ENCODE measurements around the gene TSKU.

DNA sequence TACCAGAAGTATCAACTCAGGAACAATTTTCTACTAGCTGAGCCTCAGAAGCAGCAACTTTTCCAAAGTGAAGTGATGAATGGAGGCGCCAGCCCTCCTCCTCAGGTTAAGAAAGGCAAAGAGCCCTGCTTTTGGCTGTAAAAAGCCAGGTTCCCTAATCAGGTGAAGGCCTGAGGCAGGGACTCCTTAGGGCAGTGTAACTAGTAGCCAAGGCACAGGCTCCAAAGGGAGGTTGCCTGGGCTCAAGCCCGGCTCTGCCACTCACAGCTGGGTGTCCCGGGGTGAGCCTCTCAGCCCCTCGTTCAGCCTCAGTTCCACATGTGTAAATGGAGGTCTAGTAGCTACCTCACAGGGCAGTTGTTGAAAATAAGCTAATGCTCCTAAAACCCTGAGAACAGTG lies 19.5 kb downstream of the TSKU start:
- no peak for TF ChIP-seq GABPA (IDR thresholded peaks at IDR 0.05; ENCODE audit: low read depth)
- no peak for TF ChIP-seq FOXM1 (IDR thresholded peaks at IDR 0.05; ENCODE audit: low read depth)
- TF ChIP-seq, protein P1, sequence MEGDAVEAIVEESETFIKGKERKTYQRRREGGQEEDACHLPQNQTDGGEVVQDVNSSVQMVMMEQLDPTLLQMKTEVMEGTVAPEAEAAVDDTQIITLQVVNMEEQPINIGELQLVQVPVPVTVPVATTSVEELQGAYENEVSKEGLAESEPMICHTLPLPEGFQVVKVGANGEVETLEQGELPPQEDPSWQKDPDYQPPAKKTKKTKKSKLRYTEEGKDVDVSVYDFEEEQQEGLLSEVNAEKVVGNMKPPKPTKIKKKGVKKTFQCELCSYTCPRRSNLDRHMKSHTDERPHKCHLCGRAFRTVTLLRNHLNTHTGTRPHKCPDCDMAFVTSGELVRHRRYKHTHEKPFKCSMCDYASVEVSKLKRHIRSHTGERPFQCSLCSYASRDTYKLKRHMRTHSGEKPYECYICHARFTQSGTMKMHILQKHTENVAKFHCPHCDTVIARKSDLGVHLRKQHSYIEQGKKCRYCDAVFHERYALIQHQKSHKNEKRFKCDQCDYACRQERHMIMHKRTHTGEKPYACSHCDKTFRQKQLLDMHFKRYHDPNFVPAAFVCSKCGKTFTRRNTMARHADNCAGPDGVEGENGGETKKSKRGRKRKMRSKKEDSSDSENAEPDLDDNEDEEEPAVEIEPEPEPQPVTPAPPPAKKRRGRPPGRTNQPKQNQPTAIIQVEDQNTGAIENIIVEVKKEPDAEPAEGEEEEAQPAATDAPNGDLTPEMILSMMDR (IDR thresholded peaks at IDR 0.05) = no peak

Data from SK-N-SH (cell line).